ENCODE data around the gene PCDHB4. TPM values are rescaled to one million over a fixed set of nuclear protein-coding genes. Genes with fewer than 3 reads are reported as not detected.
"Not testable (repeated sequence)": the region's sequence is repeated elsewhere in the genome, so short reads cannot be mapped to it uniquely, and the experiment has no call there.

The PCDHB4 gene
- total RNA-seq, 2 donors from 2014 or later: 0.17 to 0.96 TPM

GRCh38 chr5:141135718-141136266 lies 14.2 kb downstream of the PCDHB4 start:
- DNase-seq: no peak
- Histone ChIP-seq H3K9ac (ENCODE audit: low read depth in 2 of 2, low read length in 2 of 2) (no peak overlapping the region), H3K9me3 (no peaks in the 10 kb centered on the region), H3K4me1 (no peaks in the 10 kb centered on the region), H3K27me3 (no peaks in the 10 kb centered on the region), H3K27ac (no peak overlapping the region), H3K4me3 (no peak overlapping the region), H3K36me3 (no peaks in the 10 kb centered on the region)
- no peak for TF ChIP-seq CTCF (IDR thresholded peaks at IDR 0.05)
- intact Hi-C loops (cut with DNase I): no loop called here

- H3K4me3 ChIP-seq; H3K27ac ChIP-seq; intact Hi-C loops (cut with DNase I); H3K36me3 ChIP-seq; H3K9ac ChIP-seq (ENCODE audit: low read depth in 2 of 2, low read length in 2 of 2); H3K9me3 ChIP-seq; DNase-seq; H3K4me1 ChIP-seq; H3K27me3 ChIP-seq: not testable (repeated sequence)
These were observed 15.7 kb downstream of the PCDHB4 start for GRCh38 chr5:141137346-141137745.

GRCh38 chr5:141149812-141150211 lies 28.2 kb downstream of the PCDHB4 start, which contains the start of gene PCDHB6:
Gene PCDHB6, plus strand, starts transcription at chr5:141150057. Its CDS starts 201 bp downstream, at chr5:141150258.
- no peaks in the 10 kb centered on the region for H3K9me3 ChIP-seq
- no peak for DNase-seq
- H3K36me3 ChIP-seq: no peaks in the 10 kb centered on the region
- H3K27me3 ChIP-seq: no peaks in the 10 kb centered on the region
- intact Hi-C loops (cut with DNase I): no loop called here
- no peak within 1 kb of the TSS for H3K9ac ChIP-seq (ENCODE audit: low read depth in 2 of 2, low read length in 2 of 2)
- no peak within 1 kb of the TSS for H3K27ac ChIP-seq
- no peak for TF ChIP-seq CTCF (IDR thresholded peaks at IDR 0.05)
- no peaks in the 10 kb centered on the region for H3K4me1 ChIP-seq
- no peak within 1 kb of the TSS for H3K4me3 ChIP-seq

- Histone ChIP-seq H3K9me3 (no peaks in the 10 kb centered on the region), H3K27me3 (no peaks in the 10 kb centered on the region), H3K36me3 (no peaks in the 10 kb centered on the region), H3K27ac (no peak overlapping the region), H3K9ac (ENCODE audit: low read depth in 2 of 2, low read length in 2 of 2) (no peak overlapping the region), H3K4me3 (no peak overlapping the region), H3K4me1 (no peaks in the 10 kb centered on the region)
- DNase-seq: no peak
- intact Hi-C loops (cut with DNase I): no loop called here
- no peak for TF ChIP-seq CTCF (IDR thresholded peaks at IDR 0.05)
These were observed 28.8 kb downstream of the PCDHB4 start for GRCh38 chr5:141150224-141150992.

GRCh38 chr5:141150993-141151325 lies 29.3 kb downstream of the PCDHB4 start:
- H3K9ac ChIP-seq (ENCODE audit: low read depth in 2 of 2, low read length in 2 of 2): no peak overlapping the region
- no peak for TF ChIP-seq CTCF (IDR thresholded peaks at IDR 0.05)
- H3K4me1 ChIP-seq: no peaks in the 10 kb centered on the region
- no peaks in the 10 kb centered on the region for H3K27me3 ChIP-seq
- H3K4me3 ChIP-seq: no peak overlapping the region
- H3K9me3 ChIP-seq: no peaks in the 10 kb centered on the region
- no peaks in the 10 kb centered on the region for H3K36me3 ChIP-seq
- H3K27ac ChIP-seq: no peak overlapping the region
- intact Hi-C loops (cut with DNase I): no loop called here
- no peak for DNase-seq

GRCh38 chr5:141151632-141152031 lies 30.0 kb downstream of the PCDHB4 start:
- intact Hi-C loops (cut with DNase I); DNase-seq: not testable (repeated sequence)

GRCh38 chr5:141152096-141152495 lies 30.5 kb downstream of the PCDHB4 start:
- H3K4me3 ChIP-seq; H3K27me3 ChIP-seq; intact Hi-C loops (cut with DNase I); H3K9me3 ChIP-seq; H3K27ac ChIP-seq; H3K9ac ChIP-seq (ENCODE audit: low read depth in 2 of 2, low read length in 2 of 2); H3K36me3 ChIP-seq; H3K4me1 ChIP-seq; DNase-seq: not testable (repeated sequence)

More at GRCh38 chr5:141151632-141152031, 30.0 kb downstream of the PCDHB4 start:
- not testable (repeated sequence) for H3K9me3 ChIP-seq; H3K36me3 ChIP-seq; H3K4me3 ChIP-seq; H3K4me1 ChIP-seq; H3K27ac ChIP-seq; H3K9ac ChIP-seq (ENCODE audit: low read depth in 2 of 2, low read length in 2 of 2); H3K27me3 ChIP-seq

Data from colonic mucosa (tissue), 4 donors.